Stimulated activated CD4-positive, alpha-beta T cell treated with anti-CD3 and anti-CD28 coated beads, TNF-alpha, amount 100 ng/mL, for 1 hour (primary cell): ENCODE data around the gene GORAB.

Experiments
- DNase-seq, 3 donors: peaks; one replicate each; pipeline ENCODE4 v3.0.0-alpha.2; 2020; ENCODE audit warnings: low read depth in 3 of 3, low spot score in 1 of 3

GORAB gene

GRCh38 chr1:170537798-170538503 is 6.0 kb downstream of the GORAB start:
- DNase-seq, result no peak

- DNase-seq, result no peak
Measured at GRCh38 chr1:170538687-170539086, 6.7 kb downstream of the GORAB start.

GRCh38 chr1:170539154-170539553 is 7.2 kb downstream of the GORAB start:
- no peak for DNase-seq

- no peak for DNase-seq
Measured at GRCh38 chr1:170544624-170545023, 12.7 kb downstream of the GORAB start.

- DNase-seq, result no peak
Measured at GRCh38 chr1:170545476-170545875, 13.5 kb downstream of the GORAB start.

GRCh38 chr1:170547255-170547654 is 15.3 kb downstream of the GORAB start:
- DNase-seq, result no peak

GRCh38 chr1:170548497-170548896 is 16.5 kb downstream of the GORAB start:
- DNase-seq, result no peak

- DNase-seq, result no peak
Measured at GRCh38 chr1:170555370-170555769, 23.4 kb downstream of the GORAB start.

- DNase-seq, result no peak
Measured at GRCh38 chr1:170556917-170557316, 25.0 kb downstream of the GORAB start.

GRCh38 chr1:170558731-170559130 is 26.8 kb downstream of the GORAB start:
- DNase-seq, result no peak

GRCh38 chr1:170559166-170559565 is 27.2 kb downstream of the GORAB start:
- no peak for DNase-seq

GRCh38 chr1:170560681-170561285 is 28.8 kb downstream of the GORAB start:
- DNase-seq, result no peak

- no peak for DNase-seq
Measured at GRCh38 chr1:170562646-170563338, 30.8 kb downstream of the GORAB start.

- DNase-seq, result no peak
Measured at GRCh38 chr1:170567214-170567613, 35.2 kb downstream of the GORAB start.

- no peak for DNase-seq
Measured at GRCh38 chr1:170568197-170568596, 36.2 kb downstream of the GORAB start.

- no peak for DNase-seq
Measured at GRCh38 chr1:170576980-170577379, 45.0 kb downstream of the GORAB start.

- no peak for DNase-seq
Measured at GRCh38 chr1:170578359-170578758, 46.4 kb downstream of the GORAB start.

GRCh38 chr1:170580636-170581440 is 48.9 kb downstream of the GORAB start:
- DNase-seq, result no peak

- no peak for DNase-seq
Measured at GRCh38 chr1:170583186-170583585, 51.2 kb downstream of the GORAB start.

GRCh38 chr1:170586321-170587252 is 54.6 kb downstream of the GORAB start:
- no peak for DNase-seq

GRCh38 chr1:170587253-170587593 is 55.3 kb downstream of the GORAB start:
- no peak for DNase-seq
